ENCODE data around the gene IMPA2.
A peak's percentile ranks its signal among the peaks of the same experiment; 100 is the strongest.
"Not testable (repeated sequence)": the region's sequence is repeated elsewhere in the genome, so short reads cannot be mapped to it uniquely, and the experiment has no call there.

IMPA2 gene

DNA sequence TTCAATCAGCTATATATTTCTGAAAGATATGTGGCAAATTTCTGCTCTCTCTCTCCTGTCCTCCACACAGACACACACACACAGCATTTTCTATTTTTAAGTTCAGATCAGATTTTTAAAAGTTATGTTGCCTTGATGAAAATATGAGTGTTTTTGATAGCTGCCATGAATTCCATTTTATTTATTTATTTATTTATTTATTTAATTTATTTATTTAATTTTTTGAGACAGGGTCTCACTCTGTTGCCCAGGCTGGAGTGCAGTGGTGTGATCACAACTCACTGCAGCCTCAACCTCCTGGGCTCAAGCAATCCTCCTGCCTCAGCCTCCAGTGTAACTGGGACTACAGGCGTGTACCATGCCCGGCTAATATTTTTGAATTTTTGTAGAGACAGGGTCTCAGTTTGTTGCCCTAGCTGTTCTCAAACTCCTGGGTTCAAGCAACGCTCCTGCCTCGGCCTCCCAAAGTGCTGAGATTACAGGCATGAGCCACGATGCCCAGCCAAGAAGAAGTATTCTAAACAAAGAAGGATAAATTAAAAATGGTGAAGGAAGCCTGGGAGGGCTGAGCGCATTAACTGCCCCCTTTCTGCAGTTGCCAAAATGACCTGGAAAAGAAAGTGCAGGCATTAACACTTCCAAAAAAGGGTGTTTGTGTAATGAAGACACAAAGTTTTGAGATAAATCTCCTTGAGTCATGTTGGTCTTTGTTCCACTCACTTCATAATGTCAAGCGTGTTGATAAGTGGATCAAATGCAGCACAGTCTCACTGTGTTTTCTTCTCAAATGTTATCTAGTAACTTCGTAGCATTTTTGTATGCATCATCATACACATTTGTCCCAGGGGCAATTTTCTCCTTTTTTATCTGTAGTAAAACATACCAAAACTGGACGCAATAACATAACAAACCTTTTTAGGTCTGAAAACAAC, 11.1 kb upstream of the IMPA2 start:
- no peak overlapping the region for H3K27ac ChIP-seq (ENCODE audit: low read length)
- H3K9me3 ChIP-seq (ENCODE audit: control insufficient read depth, low read depth, low read length) = no peaks in the 10 kb centered on the region
- no peak overlapping the region for H3K4me3 ChIP-seq (ENCODE audit: low read length)

DNA sequence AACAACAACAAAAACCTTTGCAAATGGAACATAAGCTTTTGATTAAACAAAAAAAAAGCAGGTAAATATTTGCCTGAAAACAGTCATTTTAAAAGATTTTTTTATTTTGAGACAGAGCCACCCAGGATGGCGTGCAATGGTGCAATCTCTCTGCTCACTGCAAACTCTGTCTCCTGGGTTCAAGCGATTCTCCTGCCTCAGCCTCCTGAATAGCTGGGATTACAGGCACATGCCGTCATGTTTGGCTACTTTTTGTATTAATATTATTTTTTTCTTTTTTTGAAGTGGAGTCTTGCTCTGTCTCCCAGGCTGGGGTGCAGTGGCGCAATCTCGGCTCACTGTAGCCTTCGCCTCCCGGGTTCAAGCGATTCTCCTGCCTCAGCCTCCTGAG, 10.5 kb upstream of the IMPA2 start:
- not testable (repeated sequence) for H3K27ac ChIP-seq (ENCODE audit: low read length); H3K4me1 ChIP-seq (ENCODE audit: control insufficient read depth, low read depth, low read length); H3K4me3 ChIP-seq (ENCODE audit: low read length); H3K9me3 ChIP-seq (ENCODE audit: control insufficient read depth, low read depth, low read length); H3K9ac ChIP-seq (ENCODE audit: low read length); H3K36me3 ChIP-seq (ENCODE audit: control insufficient read depth, low read depth, low read length); H3K27me3 ChIP-seq (ENCODE audit: control insufficient read depth, insufficient read depth, low read length)

More for the DNA sequence above, 11.1 kb upstream of the IMPA2 start:
- Histone ChIP-seq H3K9ac (ENCODE audit: low read length) (no peak overlapping the region), H3K36me3 (ENCODE audit: control insufficient read depth, low read depth, low read length) (no peaks in the 10 kb centered on the region), H3K27me3 (ENCODE audit: control insufficient read depth, insufficient read depth, low read length) (no peaks in the 10 kb centered on the region), H3K4me1 (ENCODE audit: control insufficient read depth, low read depth, low read length) (no peaks in the 10 kb centered on the region)

DNA sequence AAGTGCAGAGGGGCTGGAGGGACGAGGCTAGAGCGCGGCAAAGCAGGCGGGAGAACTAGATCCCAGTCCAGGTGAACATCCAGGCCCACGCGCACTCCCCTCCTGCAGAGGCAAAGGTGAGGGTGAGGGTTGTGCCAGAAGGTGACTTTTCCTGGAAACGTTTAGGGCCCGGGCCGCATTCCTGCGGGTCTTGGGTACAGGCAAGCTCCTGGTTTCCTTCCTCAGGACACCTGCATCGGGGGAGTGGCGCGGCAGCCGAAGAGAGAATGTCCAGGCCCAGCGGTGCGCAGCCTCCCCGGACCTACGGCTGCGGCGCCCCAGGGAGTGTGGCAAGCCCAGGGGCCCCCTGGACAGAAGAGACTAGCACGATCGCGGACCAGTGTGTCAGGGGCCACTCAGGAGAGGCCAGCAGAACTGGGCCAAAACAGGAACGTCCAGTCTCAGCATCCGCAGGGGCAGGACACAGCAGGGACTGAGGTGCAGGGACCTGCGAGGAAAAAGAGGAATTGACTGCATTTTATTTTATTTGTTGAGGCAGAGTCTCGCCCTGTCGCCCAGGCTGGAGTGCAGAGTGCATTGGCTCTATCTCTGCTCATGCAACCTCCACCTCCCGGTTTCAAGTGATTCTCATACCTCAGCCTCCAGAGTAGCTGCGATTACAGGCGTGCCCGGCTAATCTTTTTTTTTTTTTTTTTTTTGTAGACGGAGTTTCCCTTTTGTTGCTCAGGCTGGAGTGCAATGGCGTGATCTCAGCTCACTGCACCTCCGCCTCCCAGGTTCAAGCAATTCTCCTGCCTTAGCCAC, 8.7 kb upstream of the IMPA2 start:
- Histone ChIP-seq H3K9me3 (ENCODE audit: control insufficient read depth, low read depth, low read length) (no peaks in the 10 kb centered on the region), H3K27ac (ENCODE audit: low read length) (no peak overlapping the region), H3K4me1 (ENCODE audit: control insufficient read depth, low read depth, low read length) (no peaks in the 10 kb centered on the region), H3K36me3 (ENCODE audit: control insufficient read depth, low read depth, low read length) (no peaks in the 10 kb centered on the region), H3K9ac (ENCODE audit: low read length) (no peak overlapping the region), H3K27me3 (ENCODE audit: control insufficient read depth, insufficient read depth, low read length) (no peaks in the 10 kb centered on the region), H3K4me3 (ENCODE audit: low read length) (no peak overlapping the region)

DNA sequence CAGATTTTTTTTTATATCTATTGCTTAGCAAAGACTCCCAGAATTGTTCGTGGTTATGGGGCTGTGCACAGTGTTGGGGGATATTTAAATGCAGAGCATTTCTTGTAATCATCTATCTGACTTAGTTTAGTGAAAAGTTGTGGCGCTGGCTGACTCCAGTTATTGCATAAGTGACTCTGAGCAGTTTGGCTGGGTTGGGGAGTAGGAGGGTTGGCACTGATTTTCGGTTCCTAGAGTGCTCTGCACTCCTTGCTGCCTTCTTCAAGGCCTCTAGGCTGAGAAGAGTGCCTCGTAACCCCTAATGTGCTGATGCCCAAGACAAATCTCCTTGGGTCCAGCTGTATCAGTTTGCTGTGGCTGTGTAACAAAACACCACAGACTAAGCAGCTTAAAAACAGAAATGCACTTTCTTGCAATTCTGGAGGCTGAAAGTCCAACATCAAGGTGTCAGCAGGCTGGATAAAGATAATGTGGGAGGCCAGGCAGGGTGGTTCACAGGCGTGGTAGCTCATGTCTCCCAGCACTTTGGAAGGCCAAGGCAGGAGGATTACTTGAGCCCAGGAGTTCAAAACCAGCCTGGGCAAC, 6.5 kb upstream of the IMPA2 start:
- no peak overlapping the region for H3K4me3 ChIP-seq (ENCODE audit: low read length)
- H3K9ac ChIP-seq (ENCODE audit: low read length) = no peak overlapping the region
- H3K27ac ChIP-seq (ENCODE audit: low read length) = no peak overlapping the region
- H3K9me3 ChIP-seq (ENCODE audit: control insufficient read depth, low read depth, low read length) = no peaks in the 10 kb centered on the region
- H3K27me3 ChIP-seq (ENCODE audit: control insufficient read depth, insufficient read depth, low read length) = no peaks in the 10 kb centered on the region
- H3K36me3 ChIP-seq (ENCODE audit: control insufficient read depth, low read depth, low read length) = no peaks in the 10 kb centered on the region
- H3K4me1 ChIP-seq (ENCODE audit: control insufficient read depth, low read depth, low read length) = peaks cover 4% of the 10 kb centered on the region

GRCh38 chr18:11975723-11976122, 5.6 kb upstream of the IMPA2 start:
- H3K36me3 ChIP-seq (ENCODE audit: control insufficient read depth, low read depth, low read length) = no peaks in the 10 kb centered on the region
- no peak overlapping the region for H3K4me3 ChIP-seq (ENCODE audit: low read length)
- no peak overlapping the region for H3K27ac ChIP-seq (ENCODE audit: low read length)
- peaks cover 7% of the 10 kb centered on the region for H3K4me1 ChIP-seq (ENCODE audit: control insufficient read depth, low read depth, low read length)
- no peaks in the 10 kb centered on the region for H3K27me3 ChIP-seq (ENCODE audit: control insufficient read depth, insufficient read depth, low read length)
- no peaks in the 10 kb centered on the region for H3K9me3 ChIP-seq (ENCODE audit: control insufficient read depth, low read depth, low read length)
- H3K9ac ChIP-seq (ENCODE audit: low read length) = no peak overlapping the region

DNA sequence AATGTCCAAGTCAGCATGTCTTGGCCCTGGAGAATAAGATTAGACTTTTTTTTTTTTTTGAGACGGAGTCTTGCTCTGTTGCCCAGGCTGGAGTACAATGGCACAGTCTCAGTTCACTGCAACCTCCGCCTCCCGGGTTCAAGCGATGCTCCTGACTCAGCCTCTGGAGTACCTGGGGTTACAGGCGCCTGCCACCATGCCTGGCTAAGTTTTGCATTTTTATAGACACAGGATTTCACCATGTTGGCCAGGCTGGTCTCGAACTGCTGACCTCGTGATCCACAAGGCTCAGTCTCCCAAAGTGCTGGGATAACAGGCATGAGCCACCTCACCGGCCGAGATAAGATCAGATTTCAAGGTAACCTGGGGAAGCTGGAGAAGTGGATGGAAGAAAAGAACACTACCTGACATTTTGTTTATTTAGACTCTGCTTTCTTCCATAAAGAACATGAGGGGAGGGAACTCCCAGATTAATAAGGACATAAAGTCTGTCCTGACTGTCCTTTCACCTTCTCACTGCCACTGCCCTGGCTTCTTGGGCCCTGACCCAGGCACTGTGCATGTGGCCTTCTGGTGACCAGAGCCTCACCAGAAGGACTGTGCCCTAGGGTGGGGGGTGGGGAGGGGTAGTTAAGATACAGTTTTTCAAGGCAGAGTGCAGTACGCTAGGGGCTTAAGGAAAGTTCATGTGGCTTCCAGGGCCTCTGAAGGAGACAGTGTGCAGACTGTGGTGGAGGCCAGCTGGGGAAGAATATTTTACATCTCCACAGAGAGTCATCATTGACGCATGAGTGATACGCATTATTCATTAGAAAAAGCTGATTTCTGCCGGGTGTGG, 4.8 kb upstream of the IMPA2 start:
- Histone ChIP-seq H3K9ac (ENCODE audit: low read length) (no peak overlapping the region), H3K27ac (ENCODE audit: low read length) (no peak overlapping the region), H3K4me3 (ENCODE audit: low read length) (no peak overlapping the region), H3K4me1 (ENCODE audit: control insufficient read depth, low read depth, low read length) (peaks cover 7% of the 10 kb centered on the region), H3K36me3 (ENCODE audit: control insufficient read depth, low read depth, low read length) (no peaks in the 10 kb centered on the region), H3K9me3 (ENCODE audit: control insufficient read depth, low read depth, low read length) (no peaks in the 10 kb centered on the region), H3K27me3 (ENCODE audit: control insufficient read depth, insufficient read depth, low read length) (no peaks in the 10 kb centered on the region)

DNA sequence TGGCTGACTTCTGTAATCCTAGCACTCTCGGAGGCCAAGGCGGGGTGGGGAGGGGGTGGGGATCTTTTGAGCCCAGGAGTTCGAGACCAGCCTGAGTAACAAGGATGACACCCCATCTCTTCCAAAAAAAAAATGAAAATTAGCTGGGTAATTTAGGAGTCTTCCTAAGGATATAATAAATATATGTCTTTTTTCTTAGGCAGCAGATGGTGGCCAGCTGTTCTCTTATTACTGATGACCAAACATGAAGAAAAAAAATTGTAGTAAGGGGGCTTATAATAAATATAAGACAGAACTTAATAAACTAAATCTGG, 4.2 kb upstream of the IMPA2 start:
- no peaks in the 10 kb centered on the region for H3K27me3 ChIP-seq (ENCODE audit: control insufficient read depth, insufficient read depth, low read length)
- no peak overlapping the region for H3K27ac ChIP-seq (ENCODE audit: low read length)
- H3K36me3 ChIP-seq (ENCODE audit: control insufficient read depth, low read depth, low read length) = no peaks in the 10 kb centered on the region
- no peaks in the 10 kb centered on the region for H3K9me3 ChIP-seq (ENCODE audit: control insufficient read depth, low read depth, low read length)
- no peak overlapping the region for H3K9ac ChIP-seq (ENCODE audit: low read length)
- H3K4me1 ChIP-seq (ENCODE audit: control insufficient read depth, low read depth, low read length) = peaks cover 7% of the 10 kb centered on the region
- no peak overlapping the region for H3K4me3 ChIP-seq (ENCODE audit: low read length)

- Histone ChIP-seq H3K4me1 (ENCODE audit: control insufficient read depth, low read depth, low read length) (peaks cover 19% of the 10 kb centered on the region), H3K4me3 (ENCODE audit: low read length) (no peak overlapping the region), H3K27me3 (ENCODE audit: control insufficient read depth, insufficient read depth, low read length) (no peaks in the 10 kb centered on the region), H3K9ac (ENCODE audit: low read length) (no peak overlapping the region), H3K36me3 (ENCODE audit: control insufficient read depth, low read depth, low read length) (no peaks in the 10 kb centered on the region), H3K27ac (ENCODE audit: low read length) (no peak overlapping the region), H3K9me3 (ENCODE audit: control insufficient read depth, low read depth, low read length) (no peaks in the 10 kb centered on the region)
These were observed 2.4 kb upstream of the IMPA2 start for GRCh38 chr18:11978956-11979355.

- Histone ChIP-seq H3K9me3 (ENCODE audit: control insufficient read depth, low read depth, low read length) (no peaks in the 10 kb centered on the region), H3K4me1 (ENCODE audit: control insufficient read depth, low read depth, low read length) (peaks cover 22% of the 10 kb centered on the region), H3K36me3 (ENCODE audit: control insufficient read depth, low read depth, low read length) (no peaks in the 10 kb centered on the region), H3K9ac (ENCODE audit: low read length) (peak overlapping the region; percentile 83), H3K27me3 (ENCODE audit: control insufficient read depth, insufficient read depth, low read length) (no peaks in the 10 kb centered on the region), H3K27ac (ENCODE audit: low read length) (peak overlapping the region; percentile 64), H3K4me3 (ENCODE audit: low read length) (peak overlapping the region; percentile 60)
These were observed 1.2 kb upstream of the IMPA2 start for GRCh38 chr18:11980163-11980493.

DNA sequence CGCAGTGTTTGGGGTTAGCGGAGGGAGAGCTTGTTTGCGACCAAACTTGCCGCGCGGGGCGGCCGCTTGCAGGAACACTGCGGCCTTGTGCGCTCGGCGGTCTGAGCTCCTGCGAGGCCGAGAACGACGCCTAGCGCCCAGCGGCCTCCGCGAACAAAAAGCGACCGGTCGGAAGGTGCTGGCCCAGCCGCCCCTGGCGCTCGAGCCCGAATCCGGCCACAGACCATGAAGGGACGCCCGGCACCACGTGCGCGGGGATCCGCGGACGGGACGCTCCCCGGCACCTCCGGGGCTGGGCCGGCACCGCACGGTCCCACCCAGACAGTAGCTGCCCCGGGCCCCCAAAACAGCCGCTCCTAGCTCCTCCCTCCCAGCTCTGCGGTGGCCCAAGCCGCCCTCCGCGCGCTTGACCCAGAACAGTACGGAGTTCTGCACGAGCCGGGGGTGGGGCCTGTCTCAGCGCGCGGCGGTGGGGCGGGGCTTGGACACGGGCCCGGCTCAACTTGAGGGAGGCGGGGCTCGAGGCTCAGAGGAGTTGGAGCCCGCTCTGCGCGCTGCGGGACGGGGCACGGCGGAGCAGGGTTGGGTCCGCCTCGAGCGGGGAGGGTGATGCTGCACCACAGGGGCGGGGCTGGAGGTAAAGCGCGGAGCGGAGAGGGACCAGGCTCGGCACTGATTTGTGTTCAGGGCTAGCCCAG, 664 bp upstream of the IMPA2 start:
- Histone ChIP-seq H3K4me1 (ENCODE audit: control insufficient read depth, low read depth, low read length) (peaks cover 25% of the 10 kb centered on the region), H3K4me3 (ENCODE audit: low read length) (peak overlapping the region; percentile 60), H3K9me3 (ENCODE audit: control insufficient read depth, low read depth, low read length) (no peaks in the 10 kb centered on the region), H3K36me3 (ENCODE audit: control insufficient read depth, low read depth, low read length) (no peaks in the 10 kb centered on the region), H3K9ac (ENCODE audit: low read length) (peak overlapping the region; percentile 83), H3K27ac (ENCODE audit: low read length) (peak overlapping the region; percentile 64), H3K27me3 (ENCODE audit: control insufficient read depth, insufficient read depth, low read length) (no peaks in the 10 kb centered on the region)
